Fibroblast of skin of right quadriceps (primary cell): ENCODE data around the gene PPEF1.
"Not testable (repeated sequence)": the region's sequence is repeated elsewhere in the genome, so short reads cannot be mapped to it uniquely, and the experiment has no call there.

Experiments used
- DNase-seq: peaks from one replicate; pipeline ENCODE4 v3.0.0-alpha.2; 2013

The PPEF1 gene

DNA sequence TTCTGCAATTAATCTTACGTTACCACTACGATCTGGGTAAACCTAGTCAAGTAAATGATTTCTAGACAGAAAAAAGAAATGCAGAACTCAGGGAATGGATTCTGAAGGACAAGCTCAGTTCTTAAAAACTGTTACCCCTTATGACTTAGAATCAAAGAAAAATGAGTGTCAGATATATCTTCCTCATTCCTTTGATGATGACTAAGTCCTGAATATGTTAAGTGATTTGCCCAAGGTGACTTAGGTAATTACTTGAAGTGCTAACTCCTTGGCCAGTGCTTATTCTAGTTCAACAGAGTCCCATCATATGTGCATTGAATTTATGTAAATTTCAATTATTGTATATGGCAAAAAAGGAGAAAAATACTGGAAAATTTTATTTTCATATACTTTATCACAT is 92.5 kb downstream of the PPEF1 start:
- DNase-seq = no peak

DNA sequence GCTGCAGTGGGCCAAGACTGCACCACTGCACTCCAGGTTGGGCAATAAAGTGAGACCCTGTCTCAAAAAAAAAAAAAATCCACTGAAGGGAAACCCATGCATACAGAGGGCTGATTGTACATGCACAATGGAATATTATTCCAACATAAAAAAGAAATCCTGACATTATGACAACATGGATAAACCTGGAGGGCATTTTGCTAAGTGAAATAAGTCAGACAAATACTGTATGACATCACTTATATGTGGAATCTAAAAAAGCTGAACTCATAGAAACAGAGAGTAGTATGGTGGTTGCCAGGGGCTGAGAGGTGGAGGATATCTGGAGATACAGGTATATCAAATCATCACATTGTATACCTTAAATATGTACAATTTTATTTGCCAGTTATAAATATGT is 102.2 kb downstream of the PPEF1 start:
- no peak for DNase-seq

- DNase-seq = no peak
These were observed 103.0 kb downstream of the PPEF1 start for GRCh38 chrX:18810416-18810815.

- DNase-seq = no peak
These were observed 117.9 kb downstream of the PPEF1 start for GRCh38 chrX:18825375-18825774.

- DNase-seq = peak; percentile 3
These were observed 121.5 kb downstream of the PPEF1 start for GRCh38 chrX:18828832-18829404.

DNA sequence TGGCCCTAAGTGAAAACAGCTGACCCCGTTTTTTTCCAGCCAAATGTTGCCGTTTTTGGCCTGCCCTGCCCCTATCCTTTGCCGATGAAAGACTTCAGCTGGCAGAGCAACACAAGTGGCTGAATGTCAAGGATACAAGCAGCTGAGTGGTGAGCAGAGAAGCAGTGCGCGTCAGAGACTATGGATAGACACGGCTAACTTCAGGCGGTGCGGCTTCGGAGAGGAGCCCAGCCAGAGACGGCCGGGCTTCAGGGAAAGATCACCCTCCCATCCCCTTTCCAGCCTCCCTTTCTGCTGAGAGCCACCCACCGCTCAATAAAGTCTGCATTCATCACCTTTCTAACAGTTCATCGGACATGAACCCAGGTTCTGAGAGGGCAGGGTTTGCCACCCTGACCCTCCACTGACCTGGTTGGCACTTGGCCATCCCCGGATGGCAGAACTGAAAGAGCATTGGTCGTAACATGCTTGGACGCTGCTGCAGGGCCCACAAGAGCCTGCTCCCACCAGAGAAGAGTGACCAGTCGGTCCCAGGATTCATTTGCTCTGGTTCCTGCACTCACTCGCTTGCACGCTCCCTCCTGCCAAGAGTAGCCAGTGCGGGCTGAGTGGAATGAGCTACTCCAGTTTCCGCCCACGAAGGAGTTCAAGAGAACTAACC is 125.8 kb downstream of the PPEF1 start:
- DNase-seq = peak; percentile 0

GRCh38 chrX:18847901-18848300 is 140.5 kb downstream of the PPEF1 start:
- DNase-seq = not testable (repeated sequence)

- DNase-seq = peak; percentile 61
These were observed 148.6 kb downstream of the PPEF1 start for GRCh38 chrX:18855919-18856644.

- no peak for DNase-seq
These were observed 149.2 kb downstream of the PPEF1 start for GRCh38 chrX:18856645-18856997.

GRCh38 chrX:18861511-18861910 is 154.1 kb downstream of the PPEF1 start:
- DNase-seq = no peak

GRCh38 chrX:18864390-18864920 is 157.0 kb downstream of the PPEF1 start:
- no peak for DNase-seq

DNA sequence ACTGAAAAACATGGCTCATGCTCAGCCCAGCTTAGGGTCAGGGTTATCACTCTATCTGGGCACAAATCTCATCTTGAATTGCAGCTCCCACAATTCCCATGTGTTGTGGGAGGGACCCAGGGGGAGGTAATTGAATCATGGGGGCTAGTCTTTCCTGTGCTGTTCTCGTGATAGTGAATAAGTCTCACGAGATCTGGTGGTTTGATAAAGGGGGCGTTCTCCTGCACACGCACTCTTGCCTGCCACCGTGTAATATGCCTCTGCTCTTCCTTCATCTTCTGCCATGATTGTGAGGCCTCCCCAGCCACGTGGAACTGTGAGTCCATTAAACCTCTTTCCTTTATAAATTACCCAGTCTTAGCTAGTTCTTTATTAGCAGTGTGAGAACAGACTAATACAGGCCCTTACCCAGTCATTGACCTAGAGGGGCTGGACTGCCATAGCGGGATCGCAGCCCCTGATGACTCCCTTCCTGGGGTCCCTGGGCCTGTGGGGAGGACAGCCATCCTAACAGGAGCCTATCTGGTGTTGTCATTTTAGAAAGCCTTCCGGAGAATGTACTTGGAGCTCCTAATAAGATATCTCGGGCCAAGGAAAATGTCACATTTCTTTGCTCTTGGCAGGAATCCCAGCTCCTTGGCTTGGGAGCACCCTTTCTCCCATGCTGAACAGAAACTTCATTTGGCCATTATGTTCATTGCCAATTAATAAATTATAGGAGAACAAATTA is 163.9 kb downstream of the PPEF1 start:
- DNase-seq = no peak

DNA sequence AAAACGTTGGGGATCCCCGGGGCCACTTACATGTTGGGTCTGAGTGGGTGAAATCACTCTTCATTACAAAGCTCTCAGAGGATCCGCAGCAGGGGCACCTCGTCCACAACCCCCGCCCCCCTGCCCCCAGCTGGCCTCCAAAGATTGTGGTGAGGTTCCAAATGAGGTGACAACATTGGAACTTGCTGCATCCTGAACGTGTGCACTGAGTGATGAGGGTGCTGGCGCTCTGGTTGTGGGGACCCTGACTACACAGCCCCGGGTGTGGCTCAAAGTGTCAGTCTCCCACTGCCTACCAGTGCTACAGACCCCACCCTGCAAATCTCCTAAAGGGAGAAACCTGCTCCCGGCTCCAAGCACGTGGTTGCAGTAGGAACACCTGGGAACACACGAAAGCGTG is 164.5 kb downstream of the PPEF1 start:
- no peak for DNase-seq

- no peak for DNase-seq
These were observed 165.2 kb downstream of the PPEF1 start for GRCh38 chrX:18872621-18873020.

GRCh38 chrX:18873189-18873791 is 165.8 kb downstream of the PPEF1 start:
- peak; percentile 78 for DNase-seq

DNA sequence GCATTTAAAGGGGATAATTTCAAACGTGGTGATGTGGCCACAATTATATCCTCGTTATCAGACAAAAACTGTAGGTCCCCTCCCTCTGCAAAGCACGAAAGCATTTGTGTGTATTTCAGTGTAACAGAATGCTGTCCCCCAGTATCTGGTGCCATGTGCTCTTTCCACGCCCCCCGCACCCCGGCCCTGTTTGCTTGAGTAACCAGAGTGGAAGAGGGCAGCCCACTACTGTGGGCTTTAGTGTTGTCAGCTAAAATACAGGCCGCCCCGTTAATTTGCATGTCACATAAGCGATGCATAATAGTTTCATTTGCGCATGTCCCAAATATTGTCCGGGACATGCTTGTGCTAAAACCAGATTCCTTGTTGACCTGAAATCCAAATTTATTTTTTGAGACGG is 166.4 kb downstream of the PPEF1 start:
- no peak for DNase-seq

DNA sequence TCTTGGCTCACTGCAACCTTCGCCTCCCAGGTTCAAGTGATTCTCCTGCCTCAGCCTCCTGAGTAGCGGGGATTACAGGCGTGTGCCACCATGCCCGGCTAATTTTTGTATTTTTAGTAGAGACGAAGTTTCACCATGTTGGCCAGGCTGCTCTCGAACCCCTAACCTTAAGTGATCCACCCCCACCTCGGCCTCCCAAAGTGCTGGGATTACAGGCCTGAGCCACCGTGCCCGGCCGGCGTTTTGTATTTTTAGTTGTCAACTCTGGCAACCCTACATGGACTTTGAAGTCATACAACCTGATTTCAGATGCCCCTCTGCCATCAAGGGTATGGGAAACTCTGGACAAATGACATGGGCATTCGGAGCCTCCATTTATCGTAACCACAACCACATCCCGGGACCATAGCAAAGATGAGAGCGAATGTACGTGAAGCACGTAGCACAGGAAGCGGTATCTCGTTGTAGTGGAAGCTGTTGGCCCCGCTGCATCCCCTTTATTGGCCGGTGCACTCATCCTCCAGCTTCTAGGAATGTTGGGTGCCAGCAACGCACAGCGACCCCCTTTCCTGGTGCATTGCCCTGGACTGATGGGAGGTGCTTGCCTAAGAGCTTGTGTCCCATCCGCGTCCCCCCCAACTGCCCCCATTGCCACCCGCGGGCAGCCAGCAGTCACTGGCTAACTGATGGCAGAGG is 167.3 kb downstream of the PPEF1 start:
- DNase-seq = no peak

DNA sequence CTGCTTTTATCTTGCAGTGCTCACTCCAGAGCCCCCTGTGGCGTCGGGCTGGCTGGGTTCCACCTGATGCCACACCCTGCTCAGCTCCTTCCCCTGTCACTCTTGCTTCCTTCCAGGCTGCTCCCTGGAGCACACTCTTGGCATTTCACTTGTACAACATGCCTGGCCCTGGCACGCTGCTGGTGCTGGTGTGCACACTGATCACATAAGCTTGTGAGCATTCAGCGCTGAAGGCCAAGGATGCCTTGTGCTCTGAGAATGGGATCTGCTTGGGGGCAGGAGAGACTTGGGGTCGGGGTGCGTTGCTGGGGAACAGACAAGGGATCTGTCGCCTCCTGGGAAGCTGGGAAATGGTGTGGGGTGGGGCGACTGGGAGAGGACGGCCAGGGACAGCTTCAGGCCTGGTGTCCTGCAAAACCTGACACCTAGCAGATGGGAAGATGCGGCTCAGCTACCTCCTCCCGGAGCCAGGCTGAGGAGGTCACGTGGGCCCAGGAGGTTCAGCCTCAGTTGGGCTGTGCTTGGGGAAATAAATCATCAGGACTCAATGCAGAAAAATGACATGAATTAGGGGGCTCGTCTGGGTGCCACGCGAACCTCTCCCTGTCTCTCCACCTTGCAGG is 167.9 kb downstream of the PPEF1 start:
- DNase-seq = no peak

DNA sequence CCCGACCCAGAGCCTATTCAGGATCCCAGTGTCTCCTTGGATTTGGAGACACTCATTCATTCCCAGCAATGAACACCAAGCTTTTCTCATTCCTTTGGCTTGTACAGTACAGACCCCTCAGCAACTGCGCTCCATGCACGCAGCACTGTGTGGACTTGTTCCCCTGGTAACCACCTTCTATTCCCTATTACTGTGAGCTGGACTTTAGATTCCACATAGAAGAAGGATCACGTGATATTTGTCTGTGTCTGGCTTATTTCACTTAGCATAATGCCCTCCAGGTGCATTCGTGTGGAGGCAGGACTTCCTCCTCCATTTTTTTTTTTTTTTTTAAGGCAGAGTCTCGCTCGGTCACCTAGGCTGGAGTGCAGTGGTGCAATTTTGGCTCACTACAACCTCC is 170.0 kb downstream of the PPEF1 start:
- no peak for DNase-seq
